SK-N-SH treated with all-trans-retinoic acid at 6 μM for 48 hours (cell line): ENCODE data around the gene FGFRL1.

ENCODE experiments used
- ATAC-seq: fragments of 200-7000 bp; cut with Tn5 transposase; 3 replicates; pipeline ENCODE4 v1.9.1; 2020; ENCODE audit warnings: mild to moderate bottlenecking, moderate library complexity
- ARNTL ChIP-seq: fragments of 450-650 bp; formaldehyde crosslinking; IDR thresholded peaks from 2 replicates; pipeline ENCODE4 v1.5.0; 2020; ENCODE audit warnings: low read depth, mild to moderate bottlenecking, moderate library complexity, borderline replicate concordance
- CREB5 ChIP-seq: fragments of 250-450 bp; sonication (Bioruptor Pico); IDR thresholded peaks from 2 replicates; pipeline ENCODE4 v1.5.1; 2020; ENCODE audit warnings: low read depth, mild to moderate bottlenecking, moderate library complexity
- CSDC2 ChIP-seq: fragments of 250-450 bp; sonication (Bioruptor Pico); IDR thresholded peaks from 2 replicates; pipeline ENCODE4 v1.5.0; 2020; ENCODE audit warnings: mild to moderate bottlenecking, moderate library complexity
- CSRNP3 ChIP-seq: fragments of 250-450 bp; sonication (Bioruptor Pico); IDR thresholded peaks from 2 replicates; pipeline ENCODE4 v1.5.1; 2021; ENCODE audit warnings: mild to moderate bottlenecking, moderate library complexity
- ESRRG ChIP-seq: fragments of 250-450 bp; sonication (Bioruptor Pico); IDR thresholded peaks from 2 replicates; pipeline ENCODE4 v1.6.1; 2021; ENCODE audit warnings: mild to moderate bottlenecking
- GLIS3 ChIP-seq: fragments of 250-450 bp; sonication (Bioruptor Pico); IDR thresholded peaks from 2 replicates; pipeline ENCODE4 v1.5.0; 2020; ENCODE audit warnings: mild to moderate bottlenecking, moderate library complexity
- ISL1 ChIP-seq: fragments of 250-450 bp; sonication (Bioruptor Pico); IDR thresholded peaks from 2 replicates; pipeline ENCODE4 v2.1.2; 2022; ENCODE audit warnings: mild to moderate bottlenecking, moderate library complexity
- OSR1 ChIP-seq: fragments of 250-450 bp; sonication (Bioruptor Pico); IDR thresholded peaks from 2 replicates; pipeline ENCODE4 v1.8.0; 2022; ENCODE audit warnings: moderate library complexity, mild to moderate bottlenecking, inconsistent platforms
- PATZ1 ChIP-seq: fragments of 250-450 bp; sonication (Bioruptor Pico); IDR thresholded peaks from 2 replicates; pipeline ENCODE4 v1.8.0; 2020; ENCODE audit warnings: mild to moderate bottlenecking, moderate library complexity, borderline replicate concordance
- POU6F1 ChIP-seq: fragments of 250-450 bp; sonication (Bioruptor Pico); IDR thresholded peaks from 2 replicates; pipeline ENCODE4 v1.8.0; 2021; ENCODE audit warnings: low read depth, mild to moderate bottlenecking, moderate library complexity, borderline replicate concordance
- SNAI2 ChIP-seq: fragments of 250-450 bp; sonication (Bioruptor Pico); IDR thresholded peaks from 2 replicates; pipeline ENCODE4 v1.5.0; 2020; ENCODE audit warnings: mild to moderate bottlenecking, moderate library complexity
- TCF4 ChIP-seq: fragments of 250-450 bp; sonication (Bioruptor Pico); IDR thresholded peaks from 2 replicates; pipeline ENCODE4 v1.8.0; 2021; ENCODE audit warnings: mild to moderate bottlenecking, moderate library complexity, borderline replicate concordance
- TOX ChIP-seq: fragments of 250-450 bp; sonication (Bioruptor Pico); IDR thresholded peaks from 2 replicates; pipeline ENCODE4 v1.8.0; 2021; ENCODE audit warnings: mild to moderate bottlenecking, moderate library complexity, borderline replicate concordance
- TSHZ2 ChIP-seq: fragments of 250-450 bp; sonication (Bioruptor Pico); IDR thresholded peaks from 2 replicates; pipeline ENCODE4 v1.5.0; 2020; ENCODE audit warnings: mild to moderate bottlenecking, moderate library complexity
- ZC3H10 ChIP-seq: fragments of 250-450 bp; sonication (Bioruptor Pico); IDR thresholded peaks from 2 replicates; pipeline ENCODE4 v1.5.1; 2021; ENCODE audit warnings: mild to moderate bottlenecking, moderate library complexity
- ZFP3 ChIP-seq: fragments of 250-450 bp; sonication (Bioruptor Pico); IDR thresholded peaks from 2 replicates; pipeline ENCODE4 v1.5.0; 2020; ENCODE audit warnings: mild to moderate bottlenecking, moderate library complexity
- ZFP30 ChIP-seq: fragments of 450-650 bp; formaldehyde crosslinking; IDR thresholded peaks from 2 replicates; pipeline ENCODE4 v1.5.0; 2022; ENCODE audit warnings: mild to moderate bottlenecking, moderate library complexity
- ZNF565 ChIP-seq: fragments of 450-650 bp; formaldehyde crosslinking; conservative IDR thresholded peaks from 2 replicates; pipeline ENCODE4 v1.5.0; 2020; ENCODE audit warnings: low read depth, mild to moderate bottlenecking, moderate library complexity
- ZNF70 ChIP-seq: fragments of 450-650 bp; formaldehyde crosslinking; IDR thresholded peaks from 2 replicates; pipeline ENCODE4 v1.5.0; 2020; ENCODE audit warnings: mild to moderate bottlenecking, moderate library complexity
- ZNF8 ChIP-seq: fragments of 450-650 bp; formaldehyde crosslinking; IDR thresholded peaks from 2 replicates; pipeline ENCODE4 v1.5.0; 2020; ENCODE audit warnings: mild to moderate bottlenecking, moderate library complexity

Gene FGFRL1

GRCh38 chr4:1013225-1014073, 2.0 kb downstream of the FGFRL1 start:
- TF ChIP-seq ZFP30 = no peak
- TF ChIP-seq TOX = no peak
- no peak for TF ChIP-seq SNAI2 (CRISPR knock-in tag)
- TF ChIP-seq CSDC2 (CRISPR knock-in tag) = no peak
- no peak for TF ChIP-seq OSR1 (CRISPR knock-in tag)
- TF ChIP-seq GLIS3 = no peak
- TF ChIP-seq ZC3H10 (CRISPR knock-in tag) = no peak
- no peak for TF ChIP-seq CSRNP3 (CRISPR knock-in tag)
- TF ChIP-seq TSHZ2 (CRISPR knock-in tag) = no peak
- no peak for TF ChIP-seq ZFP3 (CRISPR knock-in tag)
- TF ChIP-seq POU6F1 (CRISPR knock-in tag) = no peak
- no peak for TF ChIP-seq CREB5
- no peak for TF ChIP-seq ZNF8 (CRISPR knock-in tag)
- no peak for TF ChIP-seq TCF4 (CRISPR knock-in tag)
- TF ChIP-seq ZNF70 (CRISPR knock-in tag) = no peak
- TF ChIP-seq, all 23 proteins: peak for 0
- no peak for ATAC-seq

- no peak for ATAC-seq
- no peak for TF ChIP-seq ARNTL
- no peak for TF ChIP-seq ZNF8 (CRISPR knock-in tag)
- TF ChIP-seq OSR1 (CRISPR knock-in tag) = no peak
- TF ChIP-seq PATZ1 (CRISPR knock-in tag) = no peak
- no peak for TF ChIP-seq TSHZ2 (CRISPR knock-in tag)
- no peak for TF ChIP-seq ZNF565 (CRISPR knock-in tag)
- TF ChIP-seq CSRNP3 (CRISPR knock-in tag) = no peak
- TF ChIP-seq TCF4 (CRISPR knock-in tag) = no peak
- TF ChIP-seq GLIS3 = no peak
- TF ChIP-seq TOX = no peak
- no peak for TF ChIP-seq ESRRG (CRISPR knock-in tag)
- TF ChIP-seq ZFP30 = no peak
- no peak for TF ChIP-seq POU6F1 (CRISPR knock-in tag)
- no peak for TF ChIP-seq ZFP3 (CRISPR knock-in tag)
- no peak for TF ChIP-seq CSDC2 (CRISPR knock-in tag)
- TF ChIP-seq ZNF70 (CRISPR knock-in tag) = no peak
- TF ChIP-seq ISL1 = no peak
Measured at GRCh38 chr4:1014291-1015167, 3.1 kb downstream of the FGFRL1 start.
